ENCODE data around the gene COBL.
A peak's percentile ranks its signal among the peaks of the same experiment; 100 is the strongest.

COBL gene

GRCh38 chr7:51019891-51020870 lies 296.4 kb downstream of the COBL start:
- peak; percentile 75 for DNase-seq

- DNase-seq = peak; percentile 90
Measured at GRCh38 chr7:51019191-51019844, 297.3 kb downstream of the COBL start.

GRCh38 chr7:51017576-51018535 lies 298.8 kb downstream of the COBL start:
- DNase-seq = no peak

- no peak for DNase-seq
Measured at GRCh38 chr7:51016546-51016945, 300.1 kb downstream of the COBL start.

GRCh38 chr7:51015581-51015980 lies 301.0 kb downstream of the COBL start:
- DNase-seq = no peak

GRCh38 chr7:51014811-51015210 lies 301.8 kb downstream of the COBL start:
- DNase-seq = no peak

- no peak for DNase-seq
Measured at GRCh38 chr7:51013861-51014511, 302.6 kb downstream of the COBL start.

GRCh38 chr7:51013218-51013786 lies 303.3 kb downstream of the COBL start:
- no peak for DNase-seq

GRCh38 chr7:51012569-51013217 lies 303.9 kb downstream of the COBL start:
- no peak for DNase-seq

- DNase-seq = no peak
Measured at GRCh38 chr7:51011710-51012350, 304.8 kb downstream of the COBL start.

- no peak for DNase-seq
Measured at GRCh38 chr7:51010534-51010933, 306.1 kb downstream of the COBL start.

- peak; percentile 59 for DNase-seq
Measured at GRCh38 chr7:51009716-51010496, 306.7 kb downstream of the COBL start.

GRCh38 chr7:51007551-51008505 lies 308.8 kb downstream of the COBL start:
- DNase-seq = peak; percentile 22

- DNase-seq = no peak
Measured at GRCh38 chr7:51006483-51007235, 309.9 kb downstream of the COBL start.

- no peak for DNase-seq
Measured at GRCh38 chr7:51005074-51005473, 311.5 kb downstream of the COBL start.

- no peak for DNase-seq
Measured at GRCh38 chr7:51000956-51001355, 315.7 kb downstream of the COBL start.

- no peak for DNase-seq
Measured at GRCh38 chr7:50994753-50995319, 321.8 kb downstream of the COBL start.

All from fibroblast of skin of abdomen (primary cell).